Stimulated activated CD8-positive, alpha-beta memory T cell treated with anti-CD3 and anti-CD28 coated beads, Interleukin-7, amount 100 ng/mL, for 4 hours (primary cell): ENCODE data around the gene CCDC149.

Experiments used
- DNase-seq, 2 donors: peaks; one replicate each; pipeline ENCODE4 v3.0.0-alpha.2; 2020; ENCODE audit warnings: low read depth in 2 of 2

CCDC149 gene

GRCh38 chr4:24802648-24803047 is 110.2 kb downstream of the CCDC149 start:
- DNase-seq: no peak

DNA sequence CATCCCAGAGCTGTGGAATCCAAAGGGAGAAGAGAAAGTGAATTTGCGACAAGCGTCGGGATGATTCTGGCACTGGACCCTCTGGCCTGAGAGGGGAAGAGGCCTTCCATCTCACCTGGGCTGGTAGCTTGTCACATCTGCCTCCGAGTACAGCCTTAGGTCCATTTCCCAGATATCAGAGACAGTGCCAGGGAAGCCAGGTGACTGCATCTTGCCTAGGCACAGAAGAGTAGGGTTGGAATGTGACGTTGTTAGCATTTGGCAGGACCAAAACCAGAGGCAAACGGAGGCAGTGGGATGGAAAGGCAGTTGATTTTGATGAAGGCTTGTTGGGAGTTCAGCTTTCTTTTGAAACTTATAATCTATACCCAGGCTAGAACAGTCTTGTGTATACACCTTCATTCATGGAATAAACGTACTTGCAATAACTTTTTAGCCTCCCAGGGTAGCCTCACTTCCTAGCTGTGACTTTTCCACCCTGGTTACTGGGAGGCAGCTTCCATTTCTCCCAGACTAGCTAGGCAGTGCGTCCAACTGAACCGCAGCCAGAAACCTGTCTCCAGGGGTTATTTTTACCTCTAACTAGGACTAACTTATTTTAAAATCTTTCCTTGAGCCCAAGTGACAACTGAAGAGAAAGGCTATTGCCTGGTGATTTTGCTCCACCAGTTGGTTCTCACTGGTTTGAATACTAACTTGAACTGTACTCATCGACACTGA is 111.5 kb downstream of the CCDC149 start:
- DNase-seq: no peak

DNA sequence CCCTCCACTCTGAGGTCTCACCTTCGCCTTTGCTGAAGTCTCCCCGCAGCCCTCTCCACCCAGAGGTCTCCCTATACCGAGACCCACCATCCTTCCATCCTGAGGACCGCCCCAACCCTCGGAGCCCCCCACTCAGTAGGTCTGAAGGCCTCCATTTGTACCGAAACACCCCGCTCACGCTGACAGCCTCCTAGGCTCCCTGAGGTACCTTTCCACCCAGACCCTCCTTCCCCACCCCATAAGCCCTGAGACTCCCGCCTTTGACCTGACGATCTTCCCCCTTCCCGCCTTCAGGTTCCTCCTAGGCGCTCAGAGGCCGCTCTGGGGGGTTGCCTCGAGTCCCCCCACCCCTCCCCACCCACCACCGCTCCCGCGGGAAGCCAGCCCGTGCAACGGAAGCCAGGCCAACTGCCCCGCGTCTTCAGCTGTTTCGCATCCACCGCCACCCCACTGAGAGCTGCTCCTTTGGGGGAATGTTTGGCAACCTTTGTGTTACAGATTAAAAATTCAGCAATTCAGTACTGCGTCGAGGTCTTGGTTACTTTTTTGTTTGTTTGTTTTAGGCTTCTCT is 112.4 kb downstream of the CCDC149 start:
- no peak for DNase-seq

GRCh38 chr4:24799544-24800324 is 113.1 kb downstream of the CCDC149 start:
- no peak for DNase-seq

DNA sequence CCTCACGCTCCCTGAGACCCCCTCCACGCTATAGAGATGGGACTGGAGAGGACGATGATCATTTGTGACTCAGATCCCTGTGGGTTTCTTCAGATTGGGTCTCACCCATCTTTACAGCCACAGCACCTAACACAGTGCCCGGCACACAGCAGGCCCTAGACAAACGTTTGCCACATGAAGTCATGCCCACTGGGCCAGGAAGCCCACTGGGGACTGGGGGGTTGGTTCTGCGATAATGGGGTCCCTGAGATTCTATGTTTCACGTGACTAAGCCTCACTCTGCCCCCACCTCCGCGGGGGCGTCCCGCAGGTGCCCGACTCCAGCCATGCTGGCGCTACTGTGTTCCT is 113.7 kb downstream of the CCDC149 start:
- DNase-seq: no peak

GRCh38 chr4:24798036-24798610 is 114.7 kb downstream of the CCDC149 start:
- DNase-seq: no peak

- no peak for DNase-seq
Observed at GRCh38 chr4:24796620-24797019, 116.2 kb downstream of the CCDC149 start.

GRCh38 chr4:24795666-24796381 is 117.0 kb downstream of the CCDC149 start:
- DNase-seq: no peak

DNA sequence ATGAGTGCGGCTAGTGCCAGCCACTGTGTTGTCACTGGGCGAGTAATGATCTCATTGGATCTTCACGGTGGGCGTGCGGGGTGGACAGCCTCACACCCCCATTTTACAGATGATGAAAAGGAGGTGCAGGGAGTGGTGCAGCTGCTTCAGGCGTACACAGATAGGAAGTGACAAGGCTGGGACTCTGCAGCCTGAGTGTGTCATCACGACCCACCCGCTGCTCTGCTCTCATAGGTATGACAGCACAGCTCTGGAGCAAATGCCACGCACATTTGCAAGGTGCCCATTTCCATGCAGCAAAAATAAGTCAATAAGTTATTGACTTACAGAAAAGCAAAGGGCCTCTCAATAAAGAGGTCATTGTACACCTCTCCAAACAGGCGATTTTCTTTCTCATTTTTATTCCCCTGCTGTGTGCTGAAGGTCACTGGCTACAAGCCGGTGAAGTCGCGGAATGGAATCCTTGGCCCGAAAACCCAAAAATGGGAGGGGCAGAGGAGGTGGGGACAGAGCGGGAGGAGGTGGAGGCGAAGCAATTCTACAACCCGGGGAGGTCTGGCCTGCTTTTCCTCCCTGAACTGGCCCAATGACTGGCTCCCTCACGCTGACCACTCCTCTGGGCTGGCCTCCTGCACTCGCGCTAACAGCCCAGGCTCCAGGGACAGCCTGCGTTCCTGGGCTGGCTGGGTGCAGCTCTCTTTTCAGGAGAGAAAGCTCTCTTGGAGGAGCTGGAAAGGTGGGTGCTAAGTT is 117.8 kb downstream of the CCDC149 start, which contains the start of gene SOD3:
Gene SOD3, plus strand, starts transcription at position 658 of the 750 bp plus-strand sequence. CDS start 3,949 bp downstream, outside the sequence.
- DNase-seq: no peak

DNA sequence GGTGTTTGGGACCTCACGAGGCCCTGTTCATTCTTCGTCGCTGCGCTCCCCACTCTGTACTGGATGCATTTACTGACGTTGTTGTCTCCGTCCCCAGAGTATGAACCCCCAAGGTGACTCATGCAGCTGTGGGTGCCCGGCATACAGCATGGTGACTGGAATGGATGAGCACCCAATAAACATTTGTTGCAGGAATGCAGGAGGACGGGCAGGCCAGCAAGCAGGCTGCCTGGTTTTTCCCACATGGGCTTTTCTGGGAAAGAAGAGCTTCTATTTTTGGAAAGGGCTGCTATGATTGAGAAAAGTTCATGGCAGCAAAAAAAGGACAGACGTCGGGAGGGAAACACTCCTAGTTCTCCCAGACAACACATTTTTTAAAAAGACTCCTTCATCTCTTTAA is 118.4 kb downstream of the CCDC149 start:
- DNase-seq: no peak

DNA sequence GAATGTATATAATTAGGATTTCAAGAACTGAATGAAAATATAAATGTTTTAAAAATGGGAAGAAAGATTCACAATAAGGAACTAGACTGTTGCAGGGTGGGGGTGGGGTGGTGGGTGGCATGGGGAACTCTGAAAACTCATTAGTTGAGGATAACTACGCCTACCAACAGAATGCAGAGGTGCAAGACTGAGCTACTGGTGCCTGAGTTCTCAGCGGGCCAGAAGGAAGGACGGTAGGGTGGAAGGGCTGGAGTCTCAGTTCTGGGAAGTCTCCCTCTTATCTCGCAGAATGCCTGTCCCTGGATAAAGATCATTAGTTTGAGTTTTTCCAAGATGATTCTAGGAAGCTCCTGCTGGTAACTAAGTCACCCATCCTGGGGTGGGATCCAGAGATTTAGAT is 118.8 kb downstream of the CCDC149 start:
- no peak for DNase-seq

GRCh38 chr4:24793219-24794005 is 119.4 kb downstream of the CCDC149 start:
- DNase-seq: no peak

DNA sequence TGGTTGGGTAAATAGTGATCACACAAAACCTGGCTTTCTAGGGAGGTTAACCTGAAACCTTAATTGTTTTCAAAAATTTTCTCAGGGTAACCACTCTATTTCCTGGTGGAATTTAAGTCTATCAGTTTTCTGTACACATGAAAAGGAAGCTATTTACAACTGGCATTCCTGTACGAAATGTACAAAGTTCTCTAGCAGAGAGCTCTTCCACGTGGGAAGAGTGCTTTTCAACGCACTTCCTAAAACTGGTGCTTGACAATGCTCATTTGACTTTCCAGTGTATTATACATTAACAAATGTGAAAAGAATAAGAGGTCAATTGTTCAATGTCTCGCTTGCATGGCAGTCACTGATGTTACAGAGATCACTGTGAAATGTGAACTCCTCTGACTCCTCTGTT is 120.3 kb downstream of the CCDC149 start:
- DNase-seq: no peak

- DNase-seq: no peak
Observed at GRCh38 chr4:24791043-24791442, 121.8 kb downstream of the CCDC149 start.

- DNase-seq: no peak
Observed at GRCh38 chr4:24783506-24783905, 129.3 kb downstream of the CCDC149 start.

- DNase-seq: no peak
Observed at GRCh38 chr4:24781999-24782745, 130.7 kb downstream of the CCDC149 start.

DNA sequence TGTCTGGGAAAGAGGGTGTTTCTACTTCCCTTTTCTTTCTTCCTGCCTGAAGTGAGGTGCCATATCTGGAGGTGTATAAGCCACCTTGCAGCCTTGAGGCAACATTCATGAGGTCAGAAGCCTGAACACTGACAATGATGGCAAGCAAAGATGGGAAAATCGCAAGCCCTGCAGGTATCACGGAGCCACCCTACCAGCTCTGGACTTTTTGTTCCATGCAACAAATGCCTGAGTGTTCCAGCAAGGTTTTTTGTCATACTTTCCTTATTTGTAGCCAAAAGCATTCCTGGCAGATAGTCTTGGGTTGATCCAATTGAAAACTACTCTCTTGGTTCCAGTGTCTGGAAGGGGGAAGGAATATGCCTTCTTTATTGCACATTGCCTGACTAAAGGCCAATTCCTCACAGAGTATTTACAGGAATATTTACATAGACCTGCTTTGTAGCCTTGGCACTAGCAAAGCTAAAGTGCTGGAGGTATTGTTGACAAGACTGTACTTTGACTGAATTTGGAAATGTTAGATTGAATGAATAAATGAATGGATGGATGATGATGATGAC is 131.8 kb downstream of the CCDC149 start:
- DNase-seq: no peak

GRCh38 chr4:24778464-24779225 is 134.2 kb downstream of the CCDC149 start:
- no peak for DNase-seq
